HG03521 (cell line): ENCODE measurements around the gene SPTAN1.
"Not testable (repeated sequence)": the region's sequence is repeated elsewhere in the genome, so short reads cannot be mapped to it uniquely, and the experiment has no call there.

Source experiments
- ATAC-seq: cut with Tn5 transposase; IDR thresholded peaks from one replicate; pipeline ENCODE4 v1.9.1; 2021; ENCODE audit warnings: mild to moderate bottlenecking, moderate library complexity; ENCODE audit not compliant: unreplicated experiment

The SPTAN1 gene

GRCh38 chr9:128631636-128632035, 79.2 kb downstream of the SPTAN1 start:
- no peak for ATAC-seq

- ATAC-seq = no peak
Measured at GRCh38 chr9:128632066-128632465, 79.7 kb downstream of the SPTAN1 start.

GRCh38 chr9:128632486-128632885, 80.1 kb downstream of the SPTAN1 start:
- no peak for ATAC-seq

- ATAC-seq = no peak
Measured at GRCh38 chr9:128633057-128633456, 80.7 kb downstream of the SPTAN1 start.

- no peak for ATAC-seq
Measured at GRCh38 chr9:128633601-128634000, 81.2 kb downstream of the SPTAN1 start.

- no peak for ATAC-seq
Measured at GRCh38 chr9:128634111-128634510, 81.7 kb downstream of the SPTAN1 start.

GRCh38 chr9:128634651-128635262, 82.4 kb downstream of the SPTAN1 start:
- no peak for ATAC-seq

- ATAC-seq = no peak
Measured at GRCh38 chr9:128635266-128636023, 83.1 kb downstream of the SPTAN1 start.

GRCh38 chr9:128636024-128636390, 83.6 kb downstream of the SPTAN1 start:
- ATAC-seq = no peak

GRCh38 chr9:128636556-128637530, 84.5 kb downstream of the SPTAN1 start:
- no peak for ATAC-seq

- ATAC-seq = no peak
Measured at GRCh38 chr9:128637656-128638055, 85.3 kb downstream of the SPTAN1 start.

GRCh38 chr9:128638580-128638979, 86.2 kb downstream of the SPTAN1 start:
- no peak for ATAC-seq

- no peak for ATAC-seq
Measured at GRCh38 chr9:128640603-128641002, 88.2 kb downstream of the SPTAN1 start.

- no peak for ATAC-seq
Measured at GRCh38 chr9:128642675-128643245, 90.4 kb downstream of the SPTAN1 start.

- ATAC-seq = no peak
Measured at GRCh38 chr9:128643519-128644300, 91.3 kb downstream of the SPTAN1 start.

GRCh38 chr9:128648206-128648605, 95.8 kb downstream of the SPTAN1 start:
- ATAC-seq = not testable (repeated sequence)

- ATAC-seq = no peak
Measured at GRCh38 chr9:128651798-128652197, 99.4 kb downstream of the SPTAN1 start.

- ATAC-seq = no peak
Measured at GRCh38 chr9:128653908-128654307, 101.5 kb downstream of the SPTAN1 start.

- ATAC-seq = no peak
Measured at GRCh38 chr9:128654481-128654880, 102.1 kb downstream of the SPTAN1 start.
